ENCODE results near the gene RNU7-1.

RNU7-1 gene

GRCh38 chr12:6917491-6918231 is 26.0 kb upstream of the RNU7-1 start:
- no peak for DNase-seq (ENCODE audit: low read depth)

- no peak for DNase-seq (ENCODE audit: low read depth)
Measured at GRCh38 chr12:6919588-6919987, 24.0 kb upstream of the RNU7-1 start.

DNA sequence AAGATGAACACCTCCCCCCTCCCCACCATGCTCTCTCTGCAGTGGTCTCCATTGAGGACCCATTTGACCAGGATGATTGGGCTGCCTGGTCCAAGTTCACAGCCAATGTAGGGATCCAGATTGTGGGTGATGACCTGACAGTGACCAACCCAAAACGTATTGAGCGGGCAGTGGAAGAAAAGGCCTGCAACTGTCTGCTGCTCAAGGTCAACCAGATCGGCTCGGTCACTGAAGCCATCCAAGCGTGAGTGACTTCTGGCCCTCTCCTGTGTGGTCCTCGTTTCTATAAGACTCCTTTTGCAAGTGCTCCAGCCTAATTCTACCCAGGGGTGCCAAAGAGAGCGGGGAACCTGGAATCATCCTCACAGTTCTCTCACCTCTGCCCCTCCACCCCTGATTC is 22.1 kb upstream of the RNU7-1 start:
- no peak for DNase-seq (ENCODE audit: low read depth)

DNA sequence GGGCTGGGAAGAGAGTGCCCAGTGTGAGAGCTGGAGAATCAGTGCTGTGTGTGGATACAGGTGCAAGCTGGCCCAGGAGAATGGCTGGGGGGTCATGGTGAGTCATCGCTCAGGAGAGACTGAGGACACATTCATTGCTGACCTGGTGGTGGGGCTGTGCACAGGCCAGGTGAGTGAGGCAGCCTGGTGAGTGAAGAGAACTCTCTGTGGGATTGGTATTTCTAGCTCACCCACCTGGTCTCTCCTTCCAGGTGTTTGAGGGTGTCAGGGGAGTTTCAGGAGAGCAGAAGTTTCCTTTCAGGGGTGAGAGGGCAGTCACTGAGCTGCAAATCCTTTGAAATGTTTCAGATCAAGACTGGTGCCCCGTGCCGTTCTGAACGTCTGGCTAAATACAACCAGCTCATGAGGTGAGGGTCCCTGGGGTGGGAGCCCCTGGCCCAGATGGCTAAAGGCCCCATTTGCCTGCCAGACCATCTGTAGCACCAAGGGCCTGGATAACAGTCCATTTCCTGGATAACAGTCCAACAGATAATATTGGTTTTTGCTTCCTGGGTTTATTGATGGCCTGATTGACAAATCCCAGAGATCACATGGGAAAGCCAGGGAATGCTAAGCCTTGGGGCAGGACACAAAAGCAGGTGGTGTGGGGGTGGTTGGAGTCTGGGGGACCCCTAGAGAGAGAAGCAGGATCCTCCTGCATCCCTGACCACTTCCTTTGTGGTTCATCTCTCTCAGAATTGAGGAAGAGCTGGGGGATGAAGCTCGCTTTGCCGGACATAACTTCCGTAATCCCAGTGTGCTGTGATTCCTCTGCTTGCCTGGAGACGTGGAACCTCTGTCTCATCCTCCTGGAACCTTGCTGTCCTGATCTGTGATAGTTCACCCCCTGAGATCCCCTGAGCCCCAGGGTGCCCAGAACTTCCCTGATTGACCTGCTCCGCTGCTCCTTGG is 21.3 kb upstream of the RNU7-1 start:
- no peak for DNase-seq (ENCODE audit: low read depth)

DNA sequence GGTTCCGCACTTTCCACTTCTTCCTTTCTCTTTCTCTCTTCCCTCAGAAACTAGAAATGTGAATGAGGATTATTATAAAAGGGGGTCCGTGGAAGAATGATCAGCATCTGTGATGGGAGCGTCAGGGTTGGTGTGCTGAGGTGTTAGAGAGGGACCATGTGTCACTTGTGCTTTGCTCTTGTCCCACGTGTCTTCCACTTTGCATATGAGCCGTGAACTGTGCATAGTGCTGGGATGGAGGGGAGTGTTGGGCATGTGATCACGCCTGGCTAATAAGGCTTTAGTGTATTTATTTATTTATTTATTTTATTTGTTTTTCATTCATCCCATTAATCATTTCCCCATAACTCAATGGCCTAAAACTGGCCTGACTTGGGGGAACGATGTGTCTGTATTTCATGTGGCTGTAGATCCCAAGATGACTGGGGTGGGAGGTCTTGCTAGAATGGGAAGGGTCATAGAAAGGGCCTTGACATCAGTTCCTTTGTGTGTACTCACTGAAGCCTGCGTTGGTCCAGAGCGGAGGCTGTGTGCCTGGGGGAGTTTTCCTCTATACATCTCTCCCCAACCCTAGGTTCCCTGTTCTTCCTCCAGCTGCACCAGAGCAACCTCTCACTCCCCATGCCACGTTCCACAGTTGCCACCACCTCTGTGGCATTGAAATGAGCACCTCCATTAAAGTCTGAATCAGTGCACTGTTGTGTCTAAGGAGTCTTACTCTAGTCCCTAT is 20.4 kb upstream of the RNU7-1 start:
- no peak for DNase-seq (ENCODE audit: low read depth)

- no peak for DNase-seq (ENCODE audit: low read depth)
Measured at GRCh38 chr12:6923851-6924250, 19.8 kb upstream of the RNU7-1 start.

GRCh38 chr12:6925239-6925539 is 18.4 kb upstream of the RNU7-1 start:
- DNase-seq (ENCODE audit: low read depth), result no peak

DNA sequence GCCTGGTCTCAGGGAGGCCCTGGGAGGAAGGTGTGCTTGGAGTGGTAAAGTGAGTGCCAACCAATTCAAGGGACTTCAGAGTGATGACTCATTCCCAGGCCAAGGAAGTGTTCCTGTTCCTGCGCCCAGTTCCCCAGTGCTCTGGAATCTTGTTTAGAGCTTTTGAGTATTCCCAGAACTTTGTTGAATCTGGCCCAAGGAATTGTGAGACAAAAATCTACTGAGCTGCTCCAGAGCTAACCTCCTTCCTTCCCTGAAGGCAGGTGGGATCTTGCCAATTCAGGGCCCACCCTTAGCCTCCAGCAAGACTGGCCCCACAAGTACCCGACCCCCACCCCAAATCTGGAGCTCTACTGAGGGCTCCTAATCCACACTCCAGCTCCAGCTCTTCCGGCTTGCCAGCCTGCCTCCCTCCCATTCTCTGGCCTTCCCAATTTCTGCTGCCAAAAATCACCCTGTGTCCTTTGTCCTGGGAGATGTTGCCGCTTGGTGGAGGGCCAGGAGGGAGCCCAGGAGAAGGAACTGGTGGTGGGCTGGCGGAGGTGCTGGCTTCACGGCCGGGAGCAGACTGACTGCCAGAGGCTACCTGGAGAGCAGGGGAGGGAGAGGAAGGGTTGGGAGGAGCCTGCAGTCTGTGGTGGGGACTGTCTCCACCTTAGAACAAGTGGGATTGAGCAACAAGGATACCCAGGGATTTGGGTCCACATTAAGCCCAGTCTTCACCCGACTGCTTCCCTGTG is 17.9 kb upstream of the RNU7-1 start:
- peak; percentile 90 for DNase-seq (ENCODE audit: low read depth)

GRCh38 chr12:6927379-6928021 is 16.1 kb upstream of the RNU7-1 start, which contains the start of gene ATN1:
Gene ATN1, plus strand, starts transcription at chr12:6927959. Its CDS starts 6,043 bp downstream, at chr12:6934002.
- DNase-seq (ENCODE audit: low read depth), result peak; percentile 84

DNA sequence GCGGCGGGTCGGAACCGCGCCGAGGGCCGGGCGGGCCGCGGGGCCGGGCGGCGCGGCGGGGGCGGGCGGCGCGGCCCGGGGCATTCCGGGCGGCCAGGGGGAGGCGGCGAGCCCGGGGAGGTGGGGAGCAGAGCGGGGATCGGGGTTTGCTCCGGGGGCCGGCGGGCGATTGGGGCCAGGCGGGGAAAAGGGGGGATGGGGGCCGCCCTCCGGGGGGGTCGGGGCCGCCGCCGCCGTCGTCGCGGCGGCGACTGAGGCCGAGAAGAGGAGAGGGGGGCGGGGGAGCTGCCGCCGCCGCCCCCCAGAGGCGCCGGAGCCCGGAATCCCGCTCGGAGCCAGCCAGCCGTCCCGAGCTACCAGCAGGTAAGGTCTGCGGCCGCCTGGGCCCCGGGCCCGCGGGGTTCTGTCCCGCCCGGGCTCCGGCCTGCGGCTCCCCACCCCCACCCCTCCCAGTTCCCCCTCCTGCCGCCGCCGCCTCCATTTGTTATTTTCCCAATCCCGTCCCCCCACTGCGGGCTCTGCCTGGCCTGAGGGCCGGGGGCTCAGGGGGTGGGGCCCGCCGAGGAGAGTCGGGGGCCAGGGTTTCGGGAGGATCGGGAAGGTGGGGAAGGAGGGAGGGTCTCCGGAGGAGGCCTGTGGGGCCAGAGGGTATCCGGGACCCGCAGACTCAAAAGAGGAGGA is 15.5 kb upstream of the RNU7-1 start:
- DNase-seq (ENCODE audit: low read depth), result no peak

- DNase-seq (ENCODE audit: low read depth), result no peak
Measured at GRCh38 chr12:6928703-6929407, 14.8 kb upstream of the RNU7-1 start.

DNA sequence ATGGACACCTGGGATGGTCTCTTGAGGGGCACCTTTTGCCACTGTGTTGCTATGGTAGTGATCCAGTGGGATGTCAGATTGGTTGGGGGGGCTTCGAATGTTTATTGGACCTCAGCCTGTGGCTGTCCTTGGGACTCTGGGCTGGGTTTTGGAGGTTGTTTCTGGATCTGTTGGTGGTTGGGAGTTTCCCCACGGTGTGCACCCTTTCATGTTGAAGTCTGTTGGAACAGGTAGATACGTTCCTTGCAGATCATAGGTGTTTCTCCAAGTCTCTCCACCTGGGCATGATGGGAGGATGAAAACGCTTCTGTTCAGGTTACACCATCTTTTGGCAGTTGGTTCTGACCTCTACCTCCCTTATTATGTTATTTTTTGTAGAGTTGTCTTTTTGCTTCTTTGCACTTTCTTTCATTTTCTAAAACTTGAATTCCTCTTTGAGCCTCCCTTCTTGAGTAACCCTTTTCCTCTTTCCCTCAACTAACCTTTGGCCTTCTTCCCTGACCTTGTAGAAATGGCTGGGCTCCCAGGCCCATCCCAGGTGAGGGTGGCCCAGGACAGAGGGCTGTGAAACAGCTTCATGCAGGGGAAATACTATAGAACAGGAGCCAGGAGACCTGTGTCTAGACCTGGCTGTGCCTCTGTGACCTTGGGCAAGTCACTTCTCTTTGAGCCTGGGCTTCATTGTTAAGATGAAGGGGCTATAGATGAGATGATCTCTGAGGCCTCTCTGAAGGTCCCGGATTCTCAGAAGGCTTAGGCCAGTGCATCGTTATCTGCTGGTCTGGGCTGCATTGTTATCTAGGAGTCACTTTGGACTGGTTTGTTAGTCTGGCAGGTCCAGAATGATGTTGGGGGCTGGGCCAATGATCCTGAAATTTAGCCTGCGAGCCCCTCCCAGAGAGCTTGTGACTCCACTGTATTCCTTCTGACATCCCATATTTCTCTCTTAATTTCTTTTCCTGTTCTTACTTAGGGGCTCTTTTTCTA is 13.9 kb upstream of the RNU7-1 start:
- no peak for DNase-seq (ENCODE audit: low read depth)

DNA sequence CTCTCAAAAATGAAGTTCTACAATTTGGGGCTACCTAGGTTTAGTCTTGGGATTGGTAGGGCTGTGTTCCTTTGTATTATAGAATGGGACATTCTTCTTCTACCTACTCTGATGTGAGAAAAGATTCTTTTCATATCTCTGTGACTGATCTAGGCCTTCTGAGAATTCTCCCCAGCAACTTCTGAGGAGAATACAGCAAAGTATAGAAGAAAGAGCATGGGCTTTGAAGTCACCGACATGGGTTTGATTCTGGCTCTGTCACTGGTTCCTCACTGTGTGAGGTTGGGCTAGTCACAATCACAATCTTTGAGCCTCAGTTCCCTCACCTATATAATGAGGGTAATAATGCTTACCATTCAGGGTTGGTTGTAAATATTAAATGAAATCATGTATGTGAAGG is 10.8 kb upstream of the RNU7-1 start:
- no peak for DNase-seq (ENCODE audit: low read depth)

DNA sequence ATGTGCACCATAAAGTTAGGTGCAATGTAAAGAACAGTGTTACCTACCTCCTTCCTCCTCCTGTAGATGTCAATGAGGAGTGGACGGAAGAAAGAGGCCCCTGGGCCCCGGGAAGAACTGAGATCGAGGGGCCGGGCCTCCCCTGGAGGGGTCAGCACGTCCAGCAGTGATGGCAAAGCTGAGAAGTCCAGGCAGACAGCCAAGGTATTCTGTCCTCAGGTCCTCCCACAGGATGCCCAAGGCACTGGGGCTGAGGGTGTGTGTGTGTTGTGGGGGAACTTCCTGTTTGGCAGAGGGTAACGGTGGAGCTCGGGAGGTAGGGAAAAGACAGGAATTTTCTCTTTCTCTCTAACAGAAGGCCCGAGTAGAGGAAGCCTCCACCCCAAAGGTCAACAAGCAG is 9.5 kb upstream of the RNU7-1 start:
- DNase-seq (ENCODE audit: low read depth), result peak; percentile 38

DNA sequence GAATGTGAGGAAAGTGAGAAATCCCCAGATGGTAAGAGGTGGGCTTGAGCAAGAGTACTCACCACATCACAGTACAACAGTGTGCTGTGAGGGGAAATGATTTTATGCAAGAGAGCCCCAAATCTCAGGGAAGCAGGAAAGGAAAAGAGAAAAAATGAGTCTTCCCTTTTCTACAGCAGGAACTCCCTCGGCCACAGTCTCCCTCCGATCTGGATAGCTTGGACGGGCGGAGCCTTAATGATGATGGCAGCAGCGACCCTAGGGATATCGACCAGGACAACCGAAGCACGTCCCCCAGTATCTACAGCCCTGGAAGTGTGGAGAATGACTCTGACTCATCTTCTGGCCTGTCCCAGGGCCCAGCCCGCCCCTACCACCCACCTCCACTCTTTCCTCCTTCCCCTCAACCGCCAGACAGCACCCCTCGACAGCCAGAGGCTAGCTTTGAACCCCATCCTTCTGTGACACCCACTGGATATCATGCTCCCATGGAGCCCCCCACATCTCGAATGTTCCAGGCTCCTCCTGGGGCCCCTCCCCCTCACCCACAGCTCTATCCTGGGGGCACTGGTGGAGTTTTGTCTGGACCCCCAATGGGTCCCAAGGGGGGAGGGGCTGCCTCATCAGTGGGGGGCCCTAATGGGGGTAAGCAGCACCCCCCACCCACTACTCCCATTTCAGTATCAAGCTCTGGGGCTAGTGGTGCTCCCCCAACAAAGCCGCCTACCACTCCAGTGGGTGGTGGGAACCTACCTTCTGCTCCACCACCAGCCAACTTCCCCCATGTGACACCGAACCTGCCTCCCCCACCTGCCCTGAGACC is 8.0 kb upstream of the RNU7-1 start:
- DNase-seq (ENCODE audit: low read depth), result no peak

GRCh38 chr12:6936194-6936635 is 7.4 kb upstream of the RNU7-1 start:
- no peak for DNase-seq (ENCODE audit: low read depth)

DNA sequence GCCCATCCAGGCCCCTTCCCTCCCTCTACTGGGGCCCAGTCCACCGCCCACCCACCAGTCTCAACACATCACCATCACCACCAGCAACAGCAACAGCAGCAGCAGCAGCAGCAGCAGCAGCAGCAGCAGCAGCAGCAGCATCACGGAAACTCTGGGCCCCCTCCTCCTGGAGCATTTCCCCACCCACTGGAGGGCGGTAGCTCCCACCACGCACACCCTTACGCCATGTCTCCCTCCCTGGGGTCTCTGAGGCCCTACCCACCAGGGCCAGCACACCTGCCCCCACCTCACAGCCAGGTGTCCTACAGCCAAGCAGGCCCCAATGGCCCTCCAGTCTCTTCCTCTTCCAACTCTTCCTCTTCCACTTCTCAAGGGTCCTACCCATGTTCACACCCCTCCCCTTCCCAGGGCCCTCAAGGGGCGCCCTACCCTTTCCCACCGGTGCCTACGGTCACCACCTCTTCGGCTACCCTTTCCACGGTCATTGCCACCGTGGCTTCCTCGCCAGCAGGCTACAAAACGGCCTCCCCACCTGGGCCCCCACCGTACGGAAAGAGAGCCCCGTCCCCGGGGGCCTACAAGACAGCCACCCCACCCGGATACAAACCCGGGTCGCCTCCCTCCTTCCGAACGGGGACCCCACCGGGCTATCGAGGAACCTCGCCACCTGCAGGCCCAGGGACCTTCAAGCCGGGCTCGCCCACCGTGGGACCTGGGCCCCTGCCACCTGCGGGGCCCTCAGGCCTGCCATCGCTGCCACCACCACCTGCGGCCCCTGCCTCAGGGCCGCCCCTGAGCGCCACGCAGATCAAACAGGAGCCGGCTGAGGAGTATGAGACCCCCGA is 6.8 kb upstream of the RNU7-1 start:
- DNase-seq (ENCODE audit: low read depth), result no peak

Data from fibroblast of gingiva (primary cell).